Nephron progenitor cell (in vitro differentiated cells): Measurements from ENCODE around the gene CDC42BPB.

Experiments
- DNase-seq: peaks from one replicate; pipeline ENCODE4 v3.0.0; 2021
- H3K27ac Mint-ChIP-seq: 2 replicates; pipeline ENCODE4 v1.8.0; 2021; ENCODE audit warnings: mild to moderate bottlenecking, moderate library complexity, mixed read lengths
- H3K27me3 Mint-ChIP-seq: 2 replicates; pipeline ENCODE4 v1.8.0; 2021; ENCODE audit warnings: mild to moderate bottlenecking, low read depth, mixed read lengths; ENCODE audit not compliant: poor library complexity
- H3K36me3 Mint-ChIP-seq: 2 replicates; pipeline ENCODE4 v1.8.0; 2021; ENCODE audit warnings: low read depth, mixed read lengths
- H3K4me1 Mint-ChIP-seq: 2 replicates; pipeline ENCODE4 v1.8.0; 2021; ENCODE audit warnings: mixed read lengths
- H3K4me3 Mint-ChIP-seq: 2 replicates; pipeline ENCODE4 v1.8.0; 2021; ENCODE audit warnings: mild to moderate bottlenecking, moderate library complexity, mixed read lengths
- H3K9me3 Mint-ChIP-seq: 2 replicates; pipeline ENCODE4 v1.8.0; 2021; ENCODE audit warnings: mild to moderate bottlenecking, moderate library complexity, mixed read lengths
- CTCF ChIP-seq: fragments of 200-600 bp; sonication (generic); IDR thresholded peaks from 2 replicates; pipeline ENCODE4 v1.5.0; 2021; ENCODE audit warnings: antibody characterized with exemption

Gene CDC42BPB

GRCh38 chr14:102968306-102968705, 89.0 kb downstream of the CDC42BPB start:
- DNase-seq: no peak
- Mint-ChIP-seq H3K36me3 (peaks cover 74% of the 10 kb centered on the region), H3K4me3 (no peak overlapping the region), H3K4me1 (peaks cover 5% of the 10 kb centered on the region), H3K27me3 (no peaks in the 10 kb centered on the region), H3K9me3 (no peaks in the 10 kb centered on the region), H3K27ac (no peak overlapping the region)
- TF ChIP-seq CTCF: no peak

GRCh38 chr14:102967506-102967795, 89.9 kb downstream of the CDC42BPB start:
- no peaks in the 10 kb centered on the region for H3K4me1 Mint-ChIP-seq
- H3K9me3 Mint-ChIP-seq: no peaks in the 10 kb centered on the region
- H3K4me3 Mint-ChIP-seq: no peak overlapping the region
- no peak for DNase-seq
- no peak for TF ChIP-seq CTCF
- H3K36me3 Mint-ChIP-seq: peaks cover 82% of the 10 kb centered on the region
- no peaks in the 10 kb centered on the region for H3K27me3 Mint-ChIP-seq
- H3K27ac Mint-ChIP-seq: no peak overlapping the region

- H3K27ac Mint-ChIP-seq: no peak overlapping the region
- H3K36me3 Mint-ChIP-seq: peaks cover 86% of the 10 kb centered on the region
- no peak overlapping the region for H3K4me3 Mint-ChIP-seq
- no peaks in the 10 kb centered on the region for H3K9me3 Mint-ChIP-seq
- no peak for DNase-seq
- TF ChIP-seq CTCF: no peak
- no peaks in the 10 kb centered on the region for H3K27me3 Mint-ChIP-seq
- no peaks in the 10 kb centered on the region for H3K4me1 Mint-ChIP-seq
These were observed 90.5 kb downstream of the CDC42BPB start for GRCh38 chr14:102966681-102967505.

- Mint-ChIP-seq H3K9me3 (no peaks in the 10 kb centered on the region), H3K4me1 (no peaks in the 10 kb centered on the region), H3K4me3 (no peak overlapping the region), H3K36me3 (peaks cover 83% of the 10 kb centered on the region), H3K27ac (no peak overlapping the region), H3K27me3 (no peaks in the 10 kb centered on the region)
- no peak for TF ChIP-seq CTCF
- no peak for DNase-seq
These were observed 91.2 kb downstream of the CDC42BPB start for GRCh38 chr14:102965971-102966655.

- Mint-ChIP-seq H3K27me3 (no peaks in the 10 kb centered on the region), H3K9me3 (no peaks in the 10 kb centered on the region), H3K4me1 (no peaks in the 10 kb centered on the region), H3K36me3 (peaks cover 85% of the 10 kb centered on the region), H3K4me3 (no peak overlapping the region), H3K27ac (no peak overlapping the region)
- no peak for DNase-seq
- no peak for TF ChIP-seq CTCF
These were observed 92.1 kb downstream of the CDC42BPB start for GRCh38 chr14:102965282-102965681.
